Neutrophil (primary cell): Measurements from ENCODE around the gene HAL.

Experiments
- H3K27ac ChIP-seq: fragments of 200-600 bp; sonication (generic); 2 replicates; pipeline ENCODE4 v1.5.1; 2016; ENCODE audit warnings: mild to moderate bottlenecking, moderate library complexity
- H3K27me3 ChIP-seq: fragments of 200-600 bp; sonication (generic); 2 replicates; pipeline ENCODE4 v1.6.0; 2016; ENCODE audit warnings: mild to moderate bottlenecking
- H3K36me3 ChIP-seq: fragments of 200-600 bp; sonication (generic); 2 replicates; pipeline ENCODE4 v1.5.1; 2017
- H3K4me1 ChIP-seq, 2 experiments: fragments of 200-600 bp in 1 of 2; sonication (generic) in 1 of 2; 1 replicate in 1 of 2; 2 replicates in 1 of 2; pipeline versions ENCODE4 v1.5.1 to v1.6.1; 2013 to 2016; ENCODE audit warnings: low read depth in 1 of 2, low read length in 1 of 2, mild to moderate bottlenecking in 1 of 2, moderate library complexity in 1 of 2; ENCODE audit not compliant: control insufficient read depth in 1 of 2, insufficient read depth in 1 of 2
- H3K4me3 ChIP-seq, 2 experiments: fragments of 200-600 bp in 1 of 2; sonication (generic) in 1 of 2; 1 replicate in 1 of 2; 2 replicates in 1 of 2; pipeline ENCODE4 v1.5.1; 2013 to 2016; ENCODE audit warnings: low read depth in 1 of 2, low read length in 1 of 2, mild to moderate bottlenecking in 1 of 2, moderate library complexity in 1 of 2
- H3K9me3 ChIP-seq: fragments of 200-600 bp; sonication (generic); 2 replicates; pipeline ENCODE4 v1.5.1; 2016
- CTCF ChIP-seq: fragments of 200-600 bp; sonication (generic); IDR thresholded peaks from 2 replicates; pipeline ENCODE4 v1.5.1; 2016; ENCODE audit warnings: antibody characterized with exemption

Gene HAL

DNA sequence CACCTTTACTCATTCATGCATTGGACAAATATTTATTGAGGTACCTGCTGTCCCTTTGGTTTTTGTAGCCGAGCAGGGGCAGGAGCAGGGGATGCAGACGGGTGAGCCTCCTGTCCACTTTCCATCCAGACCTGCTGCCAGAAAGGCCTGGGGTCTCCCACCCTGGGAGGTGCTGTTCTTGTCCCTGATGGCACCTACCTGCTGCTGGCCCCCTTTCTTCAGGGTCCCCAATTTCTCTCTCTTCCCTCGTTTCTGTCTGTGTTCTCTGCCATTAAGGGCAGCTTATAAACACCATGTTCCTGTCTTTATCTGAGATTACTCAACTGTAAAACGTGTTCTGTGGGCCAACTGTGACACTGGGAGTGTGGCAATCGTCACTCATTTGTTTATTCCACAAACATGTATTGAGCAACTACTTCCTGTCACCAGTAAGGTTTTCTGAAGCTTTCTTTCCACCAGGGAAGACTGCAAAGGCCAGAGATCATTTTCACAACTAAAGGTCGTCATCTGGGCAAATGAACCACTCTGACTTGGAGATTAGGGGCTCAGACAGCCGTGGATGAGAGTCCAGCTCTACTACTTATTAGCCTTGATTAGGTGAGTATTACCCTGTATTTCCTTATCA is at the start of gene HAL:
TSS of gene HAL (minus strand) at position 311 of the 625 bp plus-strand sequence. CDS start 434 bp downstream, outside the sequence.
- Histone ChIP-seq H3K4me3 (peak within 1 kb of the TSS; percentile 78 to 79), H3K4me1 (peaks cover 48 to 50% of the 10 kb centered on the region in 2 experiments), H3K27ac (peak within 1 kb of the TSS; percentile 98), H3K27me3 (no peaks in the 10 kb centered on the region), H3K9me3 (no peaks in the 10 kb centered on the region), H3K36me3 (peaks cover 59% of the 10 kb centered on the region)
- no peak for TF ChIP-seq CTCF

DNA sequence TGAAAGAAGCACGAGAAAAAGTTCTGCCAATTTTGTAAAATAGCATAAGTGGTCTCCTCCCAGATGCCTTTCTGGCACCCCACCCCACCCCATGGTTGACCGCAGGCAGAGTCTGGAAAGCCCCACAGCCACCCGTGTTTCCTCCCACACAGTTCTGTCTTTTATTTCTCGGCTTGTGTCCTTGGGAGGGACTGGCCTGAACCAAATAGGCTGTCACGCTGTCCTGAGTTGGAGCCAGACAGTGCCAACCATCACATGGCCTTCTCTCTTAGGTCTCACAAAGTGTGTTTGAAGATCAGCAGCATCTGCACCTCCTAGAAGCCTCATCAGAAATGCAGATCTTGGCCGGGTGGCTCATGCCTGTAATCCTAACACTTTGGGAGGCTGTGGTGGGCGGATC is 49.4 kb upstream of the HAL start:
- Histone ChIP-seq H3K9me3 (no peaks in the 10 kb centered on the region), H3K4me1 (peaks cover 86 to 91% of the 10 kb centered on the region in 2 experiments), H3K36me3 (no peaks in the 10 kb centered on the region), H3K4me3 (no peak overlapping the region), H3K27ac (peak overlapping the region; percentile 86), H3K27me3 (no peaks in the 10 kb centered on the region)
- TF ChIP-seq CTCF = no peak

GRCh38 chr12:96044943-96045290 is 48.8 kb upstream of the HAL start:
- peak overlapping the region; percentile 86 for H3K27ac ChIP-seq
- H3K9me3 ChIP-seq = no peaks in the 10 kb centered on the region
- H3K36me3 ChIP-seq = no peaks in the 10 kb centered on the region
- H3K4me1 ChIP-seq = peaks cover 86 to 89% of the 10 kb centered on the region in 2 experiments
- no peak for TF ChIP-seq CTCF
- no peaks in the 10 kb centered on the region for H3K27me3 ChIP-seq
- peak overlapping the region; percentile 19 to 21 for H3K4me3 ChIP-seq

GRCh38 chr12:96044017-96044942 is 48.1 kb upstream of the HAL start:
- peak overlapping the region; percentile 86 for H3K27ac ChIP-seq

DNA sequence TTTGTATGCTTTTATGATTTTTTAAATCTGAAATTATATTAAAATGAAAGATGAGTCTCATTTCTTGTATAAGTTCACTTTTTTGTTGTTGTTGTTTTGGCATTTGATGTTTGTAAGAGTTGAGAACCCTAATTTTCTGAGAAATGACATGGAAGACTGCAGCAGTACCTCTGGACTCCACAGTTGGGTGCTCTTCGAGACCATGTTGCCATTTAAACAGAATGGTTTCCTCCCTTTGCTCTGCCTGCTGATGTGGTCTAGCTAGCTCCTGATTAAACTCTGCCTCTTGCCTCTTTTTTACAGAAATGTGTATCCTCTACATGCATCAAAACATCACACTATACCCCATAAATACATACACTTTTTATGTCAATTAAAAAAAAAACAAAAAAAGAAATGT is 45.0 kb upstream of the HAL start:
- H3K4me3 ChIP-seq = no peak overlapping the region
- no peak for TF ChIP-seq CTCF
- no peaks in the 10 kb centered on the region for H3K27me3 ChIP-seq
- H3K4me1 ChIP-seq = peaks cover 81 to 83% of the 10 kb centered on the region in 2 experiments
- H3K9me3 ChIP-seq = no peaks in the 10 kb centered on the region
- H3K27ac ChIP-seq = no peak overlapping the region
- H3K36me3 ChIP-seq = no peaks in the 10 kb centered on the region

More at GRCh38 chr12:96044017-96044942, 48.1 kb upstream of the HAL start:
- peaks cover 86 to 89% of the 10 kb centered on the region in 2 experiments for H3K4me1 ChIP-seq
- no peaks in the 10 kb centered on the region for H3K36me3 ChIP-seq
- no peaks in the 10 kb centered on the region for H3K27me3 ChIP-seq
- H3K9me3 ChIP-seq = no peaks in the 10 kb centered on the region
- no peak for TF ChIP-seq CTCF
- H3K4me3 ChIP-seq = peak overlapping the region; percentile 19 to 21
